Ectodermal cell (in vitro differentiated cells): ENCODE data around the gene ADAMTS9.

Experiments
- H3K27ac ChIP-seq: 2 replicates; pipeline ENCODE4 v1.7.0; 2013; ENCODE audit warnings: mild to moderate bottlenecking, low read depth, low read length; ENCODE audit not compliant: insufficient read depth, poor library complexity, severe bottlenecking
- H3K27me3 ChIP-seq: 2 replicates; pipeline ENCODE4 v1.7.0; 2013; ENCODE audit warnings: mild to moderate bottlenecking, low read length; ENCODE audit not compliant: insufficient read depth, control insufficient read depth, poor library complexity, severe bottlenecking
- H3K36me3 ChIP-seq: one replicate; pipeline ENCODE4 v1.7.0; 2013; ENCODE audit warnings: low read length; ENCODE audit not compliant: control insufficient read depth, insufficient read depth
- H3K4me1 ChIP-seq: one replicate; pipeline ENCODE4 v1.7.0; 2013; ENCODE audit warnings: low read length; ENCODE audit not compliant: control insufficient read depth, insufficient read depth
- H3K4me3 ChIP-seq: 2 replicates; pipeline ENCODE4 v1.7.0; 2013; ENCODE audit warnings: low read depth, low read length, control low read depth; ENCODE audit not compliant: insufficient read depth
- H3K9me3 ChIP-seq: 2 replicates; pipeline ENCODE4 v1.7.0; 2013; ENCODE audit warnings: mild to moderate bottlenecking, low read length, moderate library complexity; ENCODE audit not compliant: control insufficient read depth
- WGBS, 2 experiments: methylation state at CpG; one replicate each; pipeline ENCODE4 v1.1.7; 2013; ENCODE audit warnings: missing lambda C conversion rate in 2 of 2; 5-methylcytosine and 5-hydroxymethylcytosine counted together

Gene ADAMTS9

DNA sequence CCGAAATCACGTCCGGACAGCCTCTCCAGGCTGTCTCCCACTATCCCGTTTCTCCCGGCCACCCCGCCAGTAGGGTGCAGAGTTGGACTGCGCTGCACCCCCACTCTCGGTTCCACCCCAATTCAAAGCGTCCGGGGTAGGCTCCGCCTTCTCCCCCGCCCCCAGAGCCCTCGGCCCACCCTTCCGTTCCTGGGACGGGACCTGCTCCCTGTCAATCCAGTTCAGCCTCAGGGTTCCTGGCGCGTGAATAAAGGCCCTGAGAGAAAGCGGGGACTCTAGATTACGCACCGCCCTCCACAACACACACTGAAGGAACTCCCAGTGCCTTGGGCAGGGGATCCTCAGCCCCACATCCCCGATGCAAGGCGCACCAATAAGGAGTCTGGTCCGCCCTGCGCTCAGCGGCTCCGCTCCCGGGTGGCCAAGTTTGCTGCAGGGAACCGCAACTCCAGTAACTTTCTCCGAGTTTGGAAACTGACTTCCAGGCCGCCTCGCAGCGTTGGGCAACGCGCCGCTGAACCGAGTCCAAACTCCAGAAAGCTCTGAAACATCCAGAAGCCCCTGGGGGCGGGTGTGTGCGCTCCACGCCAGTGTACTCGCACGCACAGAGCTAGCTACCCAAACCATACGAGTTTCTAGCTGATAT lies 1.9 kb downstream of the ADAMTS9 start:
- Histone ChIP-seq H3K27ac (peak overlapping the region; percentile 83), H3K4me1 (peaks cover 13% of the 10 kb centered on the region), H3K9me3 (no peaks in the 10 kb centered on the region), H3K36me3 (no peaks in the 10 kb centered on the region), H3K27me3 (peaks cover 52% of the 10 kb centered on the region), H3K4me3 (peak overlapping the region; percentile 62)
- WGBS, 2 experiments, result 0% methylated on average over 42 of the region's 42 CpGs

DNA sequence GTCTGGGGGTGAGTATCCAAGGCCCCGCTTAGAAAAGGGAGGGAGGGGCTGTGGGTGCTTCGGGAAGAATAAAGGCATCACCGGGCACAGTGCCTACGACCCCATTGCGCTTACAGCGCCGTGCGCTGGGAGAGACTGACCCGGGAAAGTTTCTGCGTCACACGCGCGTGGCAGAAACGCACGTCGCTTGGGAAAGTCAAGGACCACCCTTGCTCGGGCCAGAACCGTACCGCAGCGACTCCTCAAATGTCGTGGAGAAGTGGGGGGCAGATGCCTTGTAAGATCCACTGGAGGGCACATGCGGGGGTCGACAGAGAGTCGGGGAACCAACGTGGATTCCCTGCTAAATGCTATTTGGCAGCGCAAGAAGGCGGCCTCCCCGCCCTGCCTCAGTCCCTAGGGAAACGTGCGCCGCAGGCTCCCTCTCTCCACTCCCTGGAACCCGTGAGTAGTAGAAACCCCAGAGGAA lies 2.4 kb downstream of the ADAMTS9 start:
- H3K9me3 ChIP-seq, result no peaks in the 10 kb centered on the region
- H3K4me3 ChIP-seq, result peak overlapping the region; percentile 62
- peaks cover 14% of the 10 kb centered on the region for H3K4me1 ChIP-seq
- H3K36me3 ChIP-seq, result no peaks in the 10 kb centered on the region
- H3K27me3 ChIP-seq, result peaks cover 50% of the 10 kb centered on the region
- no peak overlapping the region for H3K27ac ChIP-seq
- WGBS, 2 experiments, result 1% methylated on average over 32 of the region's 32 CpGs

DNA sequence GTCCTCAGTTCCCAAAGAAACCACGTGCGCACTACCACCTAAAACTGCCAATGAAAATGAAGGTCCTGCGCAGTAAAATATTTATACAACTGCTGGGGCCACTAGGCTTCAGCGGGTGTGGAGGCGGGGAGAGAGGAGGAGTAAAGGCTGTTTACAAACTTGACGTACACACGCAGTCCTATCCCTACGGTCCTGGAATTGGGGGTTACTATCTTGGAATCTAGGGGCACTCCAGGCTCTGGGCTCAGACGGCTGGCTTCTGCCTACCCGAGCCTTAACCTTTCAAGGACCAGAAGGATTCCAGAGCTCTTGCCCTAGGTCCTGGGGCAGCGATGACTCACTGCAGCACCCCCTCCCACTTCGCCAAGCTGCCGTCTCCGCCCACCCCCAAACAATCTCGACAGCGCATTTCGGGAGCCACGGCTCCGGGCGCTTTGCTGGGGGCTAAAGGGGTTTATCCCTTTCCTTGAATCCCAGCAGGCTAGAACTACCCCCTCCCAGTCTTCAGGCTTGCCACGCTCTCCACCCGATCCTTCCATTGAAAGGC lies 3.0 kb downstream of the ADAMTS9 start:
- no peaks in the 10 kb centered on the region for H3K36me3 ChIP-seq
- no peak overlapping the region for H3K27ac ChIP-seq
- H3K9me3 ChIP-seq, result no peaks in the 10 kb centered on the region
- peak overlapping the region; percentile 62 for H3K4me3 ChIP-seq
- H3K27me3 ChIP-seq, result peaks cover 44% of the 10 kb centered on the region
- WGBS, 2 experiments, result 12 to 14% methylated on average over 22 of the region's 22 CpGs
- H3K4me1 ChIP-seq, result peaks cover 14% of the 10 kb centered on the region

DNA sequence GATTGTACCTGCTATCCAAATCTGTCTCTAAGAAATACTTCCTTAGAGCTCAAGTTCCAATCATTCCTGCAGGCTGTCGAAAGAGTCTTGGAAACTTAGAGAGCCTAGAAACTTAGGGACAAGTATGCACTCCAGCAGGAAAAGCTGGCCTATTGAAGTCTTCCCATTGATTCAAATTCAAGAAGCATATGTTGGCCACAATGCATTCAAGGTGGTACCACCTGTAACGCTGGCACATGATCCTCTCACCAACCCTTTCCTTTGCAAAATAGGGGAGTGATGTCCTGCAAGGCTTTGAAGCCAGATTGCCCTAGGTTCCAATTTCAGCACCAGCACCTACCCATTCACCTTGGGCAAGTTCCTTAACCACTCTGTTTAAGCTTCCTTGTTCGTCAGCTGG lies 6.0 kb downstream of the ADAMTS9 start:
- no peaks in the 10 kb centered on the region for H3K9me3 ChIP-seq
- H3K4me1 ChIP-seq, result peaks cover 4% of the 10 kb centered on the region
- H3K27me3 ChIP-seq, result peaks cover 30% of the 10 kb centered on the region
- H3K4me3 ChIP-seq, result no peak overlapping the region
- no peaks in the 10 kb centered on the region for H3K36me3 ChIP-seq
- WGBS, 2 experiments, result 26 to 29% methylated on average over 3 of the region's 3 CpGs
- no peak overlapping the region for H3K27ac ChIP-seq

DNA sequence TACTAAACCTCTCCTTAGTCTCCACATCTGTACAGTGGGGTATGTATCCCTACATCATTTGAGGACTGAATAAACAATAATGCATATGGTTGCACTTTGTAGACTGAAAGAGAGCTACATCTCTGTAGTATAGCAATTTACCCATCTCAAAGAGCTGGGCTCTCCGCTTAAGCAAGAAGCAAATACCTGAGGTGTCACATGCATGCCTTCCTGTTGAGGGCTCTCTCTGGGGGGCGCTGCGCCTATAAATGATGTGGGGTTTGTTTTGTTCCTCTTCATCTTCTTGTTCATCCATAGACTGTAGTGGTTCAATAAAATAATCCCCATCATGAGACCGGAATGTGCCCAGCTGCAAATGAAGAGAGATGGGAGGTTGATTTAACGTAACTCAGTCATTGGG lies 6.8 kb downstream of the ADAMTS9 start:
- H3K27ac ChIP-seq, result no peak overlapping the region
- no peaks in the 10 kb centered on the region for H3K36me3 ChIP-seq
- H3K27me3 ChIP-seq, result peaks cover 30% of the 10 kb centered on the region
- 66 to 74% methylated on average over 4 to 5 of the region's 5 CpGs for WGBS, 2 experiments
- H3K4me3 ChIP-seq, result no peak overlapping the region
- H3K9me3 ChIP-seq, result no peaks in the 10 kb centered on the region
- H3K4me1 ChIP-seq, result peaks cover 4% of the 10 kb centered on the region

DNA sequence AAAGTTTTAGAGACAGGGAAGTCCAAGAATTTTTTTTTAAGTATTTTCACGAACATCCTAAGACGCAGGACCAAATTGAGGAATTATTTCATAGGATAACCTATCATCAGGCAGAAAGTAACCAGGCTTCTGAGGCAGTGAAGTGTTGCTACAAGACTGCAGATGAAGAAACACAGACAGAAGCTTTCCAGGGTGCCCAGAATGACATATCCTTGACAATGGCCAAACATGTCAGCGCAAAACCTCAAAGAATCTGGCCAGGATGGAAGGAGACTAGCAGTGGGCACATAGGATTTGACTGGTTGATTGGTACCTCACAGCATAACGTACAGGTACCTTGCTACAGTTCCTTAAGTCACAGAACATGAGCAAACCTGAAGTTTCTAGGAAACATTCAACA lies 7.5 kb downstream of the ADAMTS9 start:
- 87 to 94% methylated on average over 4 of the region's 4 CpGs for WGBS, 2 experiments
- peaks cover 26% of the 10 kb centered on the region for H3K27me3 ChIP-seq
- H3K36me3 ChIP-seq, result no peaks in the 10 kb centered on the region
- no peak overlapping the region for H3K4me3 ChIP-seq
- H3K9me3 ChIP-seq, result no peaks in the 10 kb centered on the region
- H3K27ac ChIP-seq, result no peak overlapping the region
- H3K4me1 ChIP-seq, result peaks cover 4% of the 10 kb centered on the region

DNA sequence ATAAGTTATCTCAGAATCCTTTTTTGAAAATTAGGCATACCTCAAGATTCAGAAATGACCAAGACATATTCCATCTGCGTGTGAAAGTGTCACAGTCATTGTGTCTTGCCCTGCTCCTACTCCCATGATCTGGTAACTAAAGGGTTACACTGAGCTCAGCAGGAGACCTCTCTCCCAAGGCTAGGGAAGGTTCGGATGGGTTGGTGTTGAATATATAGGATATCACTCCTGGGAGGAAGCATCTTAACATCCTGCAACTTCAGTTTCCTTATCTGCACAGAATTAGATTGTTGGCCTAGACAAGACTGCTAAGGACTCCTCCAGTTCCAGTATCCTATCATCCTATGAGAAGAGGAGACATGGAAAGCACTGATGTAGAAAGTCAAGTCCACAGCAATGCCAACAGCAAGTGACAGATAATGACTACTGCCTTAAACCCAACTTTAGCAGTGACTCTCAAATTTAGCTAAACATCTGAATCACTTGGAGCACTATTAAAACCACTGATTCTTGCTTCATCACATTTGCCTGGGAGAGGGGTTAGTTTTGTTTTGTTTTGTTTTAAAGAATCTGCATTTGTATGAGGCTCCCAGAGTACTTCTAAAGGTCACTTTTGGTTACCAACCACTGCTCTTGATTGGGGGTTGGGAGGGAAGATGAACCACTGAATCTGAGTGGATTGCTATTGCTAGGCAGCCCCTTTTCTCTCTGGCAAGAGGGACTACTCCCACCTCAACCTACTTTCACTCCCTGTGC lies 9.7 kb downstream of the ADAMTS9 start:
- no peak overlapping the region for H3K4me3 ChIP-seq
- no peaks in the 10 kb centered on the region for H3K9me3 ChIP-seq
- H3K4me1 ChIP-seq, result peaks cover 4% of the 10 kb centered on the region
- peaks cover 4% of the 10 kb centered on the region for H3K27me3 ChIP-seq
- H3K36me3 ChIP-seq, result no peaks in the 10 kb centered on the region
- no peak overlapping the region for H3K27ac ChIP-seq
- 21 to 38% methylated on average over 2 of the region's 2 CpGs for WGBS, 2 experiments

DNA sequence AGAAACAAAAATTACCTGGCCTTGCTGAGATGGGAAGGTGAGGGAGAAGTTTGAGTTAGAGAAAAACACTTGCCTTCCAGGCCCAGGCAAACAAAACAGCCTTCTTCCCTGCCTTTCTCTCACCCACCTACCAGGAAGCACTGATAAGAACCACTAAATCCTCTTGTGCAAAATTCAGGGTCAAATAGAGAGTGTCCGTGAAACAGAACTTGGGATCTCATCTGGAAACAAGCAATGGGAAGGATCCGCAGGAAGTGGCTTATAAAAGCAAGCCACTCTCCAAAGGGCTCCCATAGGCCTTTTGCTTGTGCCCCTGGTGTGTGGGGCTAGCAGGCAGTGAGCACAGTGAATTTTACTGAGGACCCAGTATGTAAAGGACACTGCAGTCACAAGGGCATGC lies 11.0 kb downstream of the ADAMTS9 start:
- Histone ChIP-seq H3K27me3 (no peaks in the 10 kb centered on the region), H3K9me3 (no peaks in the 10 kb centered on the region), H3K36me3 (no peaks in the 10 kb centered on the region), H3K27ac (no peak overlapping the region), H3K4me3 (no peak overlapping the region), H3K4me1 (peaks cover 4% of the 10 kb centered on the region)
- 84 to 92% methylated on average over 2 of the region's 2 CpGs for WGBS, 2 experiments

DNA sequence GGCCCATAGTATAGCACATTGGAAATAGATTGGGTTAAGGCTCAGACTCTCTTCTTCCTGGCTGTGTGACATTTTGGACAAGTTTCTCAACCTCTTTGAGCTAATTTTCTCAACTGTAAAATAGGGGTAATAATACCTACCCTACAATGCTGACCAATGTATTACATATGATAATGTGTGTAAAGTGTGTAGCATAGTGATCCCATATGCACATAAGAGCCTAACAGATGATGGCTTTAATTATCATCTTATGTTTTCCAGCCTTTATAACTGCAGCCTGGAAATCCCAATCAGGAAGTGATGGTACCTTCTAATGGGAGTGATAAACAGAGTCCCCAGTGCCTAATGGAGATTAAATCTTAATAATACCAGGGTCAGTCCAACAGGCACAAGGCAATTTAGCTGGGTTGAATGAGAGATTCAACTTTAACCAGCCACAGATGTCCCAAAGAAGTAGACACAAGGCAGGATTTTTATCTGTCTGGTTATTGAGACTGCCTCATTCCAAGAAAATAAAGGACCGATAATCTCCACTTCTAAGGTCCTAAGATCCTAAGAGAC lies 12.0 kb downstream of the ADAMTS9 start:
- H3K36me3 ChIP-seq, result no peaks in the 10 kb centered on the region
- no peak overlapping the region for H3K27ac ChIP-seq
- 94 to 100% methylated on average over 1 of the region's 1 CpG for WGBS, 2 experiments
- H3K9me3 ChIP-seq, result no peaks in the 10 kb centered on the region
- no peak overlapping the region for H3K4me3 ChIP-seq
- no peaks in the 10 kb centered on the region for H3K4me1 ChIP-seq
- no peaks in the 10 kb centered on the region for H3K27me3 ChIP-seq

DNA sequence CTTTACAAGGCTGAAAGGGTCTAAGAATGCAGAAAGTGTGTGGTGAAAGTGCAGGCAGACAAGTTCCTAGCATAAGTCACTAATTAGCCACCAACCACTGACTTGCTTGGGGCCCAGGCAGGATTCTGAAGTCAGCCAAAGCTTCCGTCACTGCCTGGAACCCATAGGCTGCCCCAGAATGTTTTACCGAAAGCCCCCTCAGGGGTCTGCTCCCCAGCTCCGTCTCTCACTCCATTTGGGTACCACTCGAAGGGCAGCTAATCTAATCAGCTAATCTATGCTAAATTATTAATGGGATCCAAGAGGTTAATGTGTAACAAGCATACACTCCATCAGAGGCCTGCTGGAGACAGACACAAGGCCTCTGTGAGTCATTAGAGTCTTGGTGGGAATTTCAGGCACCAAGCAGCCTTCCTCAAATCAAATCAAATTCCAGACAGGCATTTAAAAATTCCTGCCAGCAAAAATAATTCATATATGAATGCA lies 13.2 kb downstream of the ADAMTS9 start:
- no peak overlapping the region for H3K27ac ChIP-seq

More for the DNA sequence above, 13.2 kb downstream of the ADAMTS9 start:
- Histone ChIP-seq H3K9me3 (no peaks in the 10 kb centered on the region), H3K4me3 (no peak overlapping the region), H3K27me3 (no peaks in the 10 kb centered on the region), H3K4me1 (no peaks in the 10 kb centered on the region), H3K36me3 (no peaks in the 10 kb centered on the region)
- 75 to 77% methylated on average over 4 of the region's 4 CpGs for WGBS, 2 experiments
